HG03280 (cell line): ENCODE results near the gene MYCBP2.
"Not testable (repeated sequence)": the region's sequence is repeated elsewhere in the genome, so short reads cannot be mapped to it uniquely, and the experiment has no call there.

Experiments
- ATAC-seq: cut with Tn5 transposase; IDR thresholded peaks from one replicate; pipeline ENCODE4 v1.9.1; 2021; ENCODE audit warnings: mild to moderate bottlenecking, moderate library complexity; ENCODE audit not compliant: unreplicated experiment

Gene MYCBP2

DNA sequence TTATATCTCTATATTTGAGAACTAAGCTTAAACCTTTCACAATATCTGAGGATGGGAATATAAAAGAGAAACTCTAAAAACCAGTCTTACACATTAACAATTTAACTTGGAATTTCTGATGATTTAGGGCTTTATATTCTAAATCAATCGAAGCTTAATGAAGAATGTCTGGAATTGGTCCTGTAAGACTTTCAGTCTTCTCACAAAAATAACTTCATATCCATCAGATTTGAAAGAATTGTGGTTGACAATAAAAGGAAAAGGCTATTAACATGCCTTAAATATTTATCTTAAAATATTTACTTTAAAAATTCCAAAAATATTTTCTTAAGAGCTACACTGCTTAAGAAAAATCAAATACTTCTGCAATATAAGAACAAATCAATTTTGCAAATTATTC, 27.3 kb downstream of the MYCBP2 start:
- no peak for ATAC-seq

DNA sequence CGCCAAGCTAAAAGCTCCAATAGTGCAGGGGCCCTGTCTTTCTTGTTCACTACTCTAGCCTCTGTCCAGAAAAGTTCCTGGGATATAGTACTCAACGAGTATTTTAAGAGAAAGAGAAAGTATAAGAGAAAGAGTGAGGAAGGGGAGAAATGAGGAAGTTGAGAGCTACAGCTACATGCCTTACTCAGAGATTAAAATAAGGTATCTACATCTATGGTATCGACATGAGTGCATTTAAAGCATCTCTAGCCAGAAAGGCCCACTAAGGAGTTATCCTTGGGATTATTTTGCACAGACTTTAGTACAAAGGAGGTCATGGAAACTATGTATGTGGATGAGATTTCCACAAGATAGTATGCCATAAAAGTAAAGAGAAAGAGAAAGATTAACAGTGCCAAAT, 28.5 kb downstream of the MYCBP2 start:
- ATAC-seq: peak; percentile 66

DNA sequence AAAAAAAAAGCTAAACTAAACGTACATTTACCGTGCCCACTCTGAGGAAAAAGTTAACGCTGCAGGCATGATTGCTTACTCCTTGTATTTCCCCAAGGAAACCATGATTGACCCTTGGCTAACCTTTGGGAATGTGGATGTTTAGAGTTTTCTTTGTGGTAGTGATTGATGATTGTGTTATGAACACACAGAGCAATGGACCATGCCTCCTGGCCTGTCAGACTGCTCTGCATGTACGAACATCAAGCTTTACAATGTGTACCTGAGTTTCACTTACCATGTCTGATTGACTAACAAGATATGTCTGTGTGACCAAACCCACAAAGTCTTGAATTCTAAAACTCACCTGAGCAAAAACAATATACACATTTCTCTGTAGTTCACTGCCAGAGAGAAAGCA, 35.1 kb downstream of the MYCBP2 start:
- ATAC-seq: no peak

DNA sequence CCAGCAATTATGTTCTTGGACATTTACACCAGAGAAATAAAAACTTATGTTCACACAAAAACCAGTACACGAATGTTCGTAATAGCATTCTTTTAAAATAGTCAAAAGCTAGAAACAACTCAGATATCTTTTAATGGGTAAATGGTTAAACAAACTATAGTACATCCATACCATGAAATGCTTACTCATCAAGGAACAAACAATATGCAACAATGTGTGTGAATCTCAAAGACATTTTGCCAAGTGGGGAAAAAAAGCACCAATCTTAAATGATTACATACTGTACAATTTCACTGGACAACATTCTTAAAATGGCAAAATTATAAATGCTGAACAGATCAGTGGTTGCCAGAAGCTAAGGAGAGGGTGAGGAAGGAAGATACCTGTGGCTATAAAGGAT, 36.6 kb downstream of the MYCBP2 start:
- no peak for ATAC-seq

DNA sequence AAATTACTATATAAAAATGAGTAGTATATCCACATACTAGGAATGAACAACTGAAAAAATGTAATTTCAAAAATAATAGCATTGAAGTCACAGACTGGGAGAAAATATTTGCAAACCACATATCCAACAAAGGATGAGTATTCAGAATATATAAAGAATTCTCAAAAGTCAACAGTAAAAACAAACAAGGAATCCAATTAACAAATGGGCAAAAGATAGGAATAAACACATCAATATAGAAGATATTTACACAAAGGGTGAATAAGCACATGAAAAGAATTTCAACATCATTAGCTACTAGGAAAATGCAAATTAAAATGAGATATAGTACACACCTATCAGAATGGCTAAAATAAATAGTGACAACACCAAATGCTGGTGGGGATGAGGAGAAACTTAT, 37.0 kb downstream of the MYCBP2 start:
- no peak for ATAC-seq

DNA sequence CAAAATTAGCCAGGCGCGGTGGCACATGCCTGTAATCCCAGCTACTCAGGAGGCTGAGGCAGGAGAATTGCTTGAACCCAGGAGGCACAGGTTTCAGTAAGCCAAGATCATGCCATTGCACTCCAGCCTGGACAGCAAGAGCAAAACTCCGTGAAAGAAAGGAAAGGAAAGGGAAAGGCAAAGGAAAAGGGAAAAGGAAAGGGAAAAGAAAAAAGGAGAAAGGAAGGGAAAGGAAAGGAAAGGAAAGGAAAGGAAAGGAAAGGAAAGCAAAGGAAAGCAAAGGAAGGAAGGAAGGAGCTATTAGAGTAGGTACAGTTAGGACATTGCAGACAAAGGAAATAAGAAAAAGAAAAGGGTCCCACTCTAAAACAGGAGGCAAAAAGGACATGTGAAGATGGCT, 41.3 kb downstream of the MYCBP2 start:
- ATAC-seq: not testable (repeated sequence)

DNA sequence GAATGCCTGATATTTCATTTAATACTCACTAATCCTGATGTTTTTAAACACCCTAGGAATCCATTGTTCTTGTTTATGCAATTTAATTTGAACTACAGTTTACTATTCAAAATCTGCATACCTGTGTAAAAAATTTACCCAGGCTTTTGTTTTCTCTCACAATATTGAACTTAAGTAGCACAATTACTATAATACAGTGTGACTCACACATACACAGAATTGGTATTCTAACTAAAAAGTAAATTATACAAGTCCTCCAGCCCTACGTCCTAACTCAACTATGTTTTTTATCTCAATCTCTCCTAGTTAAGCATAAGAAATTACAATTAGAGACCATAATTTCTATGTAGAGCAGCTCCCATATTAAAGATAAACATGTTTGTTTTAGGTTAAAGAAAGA, 41.8 kb downstream of the MYCBP2 start:
- ATAC-seq: no peak

DNA sequence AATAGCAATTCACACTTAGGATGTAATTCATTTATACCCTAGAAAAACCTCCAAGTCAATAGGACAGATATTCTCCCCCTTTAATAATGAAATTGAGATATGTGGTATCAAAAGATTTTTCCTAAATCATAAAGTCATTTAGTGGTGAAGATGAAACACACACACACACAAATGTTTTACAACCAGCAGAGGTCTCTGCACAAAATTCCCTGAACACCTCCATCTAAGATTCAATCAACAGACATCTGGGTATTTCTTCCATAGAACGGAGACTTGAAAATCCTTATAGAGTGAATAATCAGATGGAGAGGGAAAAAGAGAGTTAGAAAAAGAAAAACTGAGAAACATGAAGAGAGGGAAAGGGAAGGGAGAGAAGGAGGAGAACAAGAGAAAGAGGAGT, 52.8 kb downstream of the MYCBP2 start:
- no peak for ATAC-seq

DNA sequence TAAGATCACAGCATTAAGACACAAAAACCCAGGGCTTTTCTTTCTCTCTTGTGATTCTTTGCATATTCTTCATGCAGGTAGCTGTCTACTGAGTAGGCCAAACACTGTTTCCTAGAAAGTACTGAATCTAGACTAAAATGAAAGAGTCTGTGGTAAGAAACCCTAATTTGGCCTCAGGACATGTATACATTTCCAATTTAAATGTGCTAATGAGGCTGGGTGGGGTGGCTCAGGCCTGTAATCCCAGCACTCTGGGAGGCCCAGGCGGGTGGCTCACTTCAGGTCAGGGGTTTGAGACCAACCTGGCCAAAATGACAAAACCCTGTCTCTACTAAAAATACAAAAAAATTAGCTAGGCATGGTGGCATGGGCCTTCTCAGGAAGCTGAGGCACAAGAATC, 57.8 kb downstream of the MYCBP2 start:
- no peak for ATAC-seq

DNA sequence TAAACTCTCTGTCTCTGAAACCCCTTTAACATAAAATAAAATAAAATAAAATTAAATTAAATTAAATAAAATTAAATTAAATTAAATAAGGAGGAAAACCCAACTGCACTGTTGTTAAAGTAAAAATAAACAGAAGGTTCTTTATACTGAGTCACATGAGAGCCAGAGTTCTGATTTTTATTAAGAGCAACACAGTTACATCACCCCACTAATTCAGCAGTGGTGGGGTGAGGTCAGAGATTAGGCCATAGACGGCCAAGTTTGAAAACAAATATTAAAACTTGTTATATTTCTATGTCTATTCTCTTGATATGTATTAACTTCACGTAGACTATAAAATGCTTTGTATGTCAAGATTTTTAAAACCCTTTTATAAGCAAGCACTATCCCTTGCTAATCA, 59.5 kb downstream of the MYCBP2 start:
- no peak for ATAC-seq

DNA sequence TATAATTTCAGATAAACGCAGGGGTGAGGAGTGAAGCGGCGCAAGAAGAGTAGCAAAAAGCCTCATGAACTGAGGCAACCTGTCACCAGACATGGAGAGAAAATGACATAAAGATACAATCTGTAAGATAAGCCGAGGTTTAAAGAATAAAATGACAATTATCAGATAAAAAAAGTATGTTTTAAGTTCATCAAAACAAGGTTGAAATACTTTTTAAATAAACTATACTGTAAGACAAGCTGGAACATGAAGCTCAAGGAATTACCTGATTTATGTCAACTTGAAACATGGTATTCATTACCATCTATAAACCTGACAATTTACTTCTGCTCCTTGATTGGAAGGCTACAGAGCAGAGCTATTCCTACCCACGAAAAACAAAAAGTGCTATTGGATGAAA, 61.6 kb downstream of the MYCBP2 start:
- ATAC-seq: no peak

DNA sequence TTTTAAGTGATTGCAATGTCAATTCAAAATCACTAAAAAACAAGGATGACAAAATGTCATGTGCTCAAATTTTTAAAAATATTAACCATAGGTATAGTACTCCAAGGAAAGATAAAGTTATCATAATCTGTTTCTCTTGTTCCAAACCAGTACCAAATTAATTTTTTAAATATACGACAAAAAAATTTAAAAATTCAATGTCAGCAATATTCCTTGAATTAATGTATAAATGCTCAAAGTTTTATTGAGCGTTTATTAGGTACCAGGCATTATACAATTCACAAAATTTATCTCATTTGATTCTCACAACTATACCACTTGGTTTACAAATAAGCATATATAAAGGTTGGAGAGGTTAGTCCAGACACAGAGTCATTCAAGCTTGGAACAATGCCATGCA, 64.7 kb downstream of the MYCBP2 start:
- ATAC-seq: no peak

DNA sequence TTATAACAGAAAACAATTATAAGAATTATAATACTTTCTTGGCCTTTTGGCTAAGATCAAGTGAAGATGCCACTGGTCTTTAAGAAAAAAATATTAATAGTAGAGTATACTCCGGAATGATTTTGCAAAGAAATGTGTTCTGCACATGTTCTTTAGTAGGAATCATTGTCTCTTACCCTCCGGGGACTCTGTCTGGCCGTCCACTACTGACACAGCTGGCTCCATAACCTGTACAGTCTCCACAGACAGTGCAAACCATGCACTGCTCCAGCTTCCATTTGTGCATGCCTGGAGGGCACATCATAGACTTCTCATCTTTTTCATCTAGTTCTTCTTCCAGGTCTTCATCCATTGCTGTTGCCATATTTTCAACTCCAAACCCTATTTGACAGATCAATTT, 75.9 kb downstream of the MYCBP2 start:
- no peak for ATAC-seq

DNA sequence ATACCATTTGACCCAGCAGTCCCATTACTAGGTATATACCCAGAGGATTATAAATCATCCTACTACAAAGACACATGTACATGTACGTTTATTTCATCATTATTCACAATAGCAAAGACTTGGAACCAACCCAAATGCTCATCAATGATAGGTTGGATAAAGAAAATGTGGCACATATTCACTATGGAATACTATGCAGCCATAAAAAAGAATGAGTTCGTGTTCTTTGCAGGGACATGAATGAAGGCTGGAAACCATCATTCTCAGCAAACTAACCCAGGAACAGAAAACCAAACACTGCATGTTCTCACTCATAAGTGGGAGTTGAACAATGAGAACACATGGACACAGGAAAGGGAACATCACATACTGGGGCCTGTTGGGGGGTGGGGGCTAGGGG, 81.7 kb downstream of the MYCBP2 start:
- not testable (repeated sequence) for ATAC-seq

DNA sequence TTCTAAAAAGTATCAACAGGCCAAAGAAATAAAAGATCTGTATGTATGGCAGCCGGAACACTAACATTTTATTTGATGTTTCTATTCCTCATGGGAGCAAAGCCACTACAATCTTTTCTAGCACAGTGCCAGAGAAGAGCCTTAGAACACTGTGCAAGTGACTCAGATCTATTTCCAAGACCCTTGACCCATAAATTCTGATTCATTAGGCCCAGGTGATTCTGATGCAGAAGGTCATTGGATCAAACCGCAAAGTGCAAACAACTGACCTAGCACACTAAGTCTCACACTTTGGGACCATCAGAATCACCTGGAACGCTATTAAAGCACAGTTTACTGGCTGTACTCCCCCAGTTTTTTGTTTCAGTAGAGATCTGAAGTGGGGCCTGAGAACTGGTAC, 87.6 kb downstream of the MYCBP2 start:
- no peak for ATAC-seq

DNA sequence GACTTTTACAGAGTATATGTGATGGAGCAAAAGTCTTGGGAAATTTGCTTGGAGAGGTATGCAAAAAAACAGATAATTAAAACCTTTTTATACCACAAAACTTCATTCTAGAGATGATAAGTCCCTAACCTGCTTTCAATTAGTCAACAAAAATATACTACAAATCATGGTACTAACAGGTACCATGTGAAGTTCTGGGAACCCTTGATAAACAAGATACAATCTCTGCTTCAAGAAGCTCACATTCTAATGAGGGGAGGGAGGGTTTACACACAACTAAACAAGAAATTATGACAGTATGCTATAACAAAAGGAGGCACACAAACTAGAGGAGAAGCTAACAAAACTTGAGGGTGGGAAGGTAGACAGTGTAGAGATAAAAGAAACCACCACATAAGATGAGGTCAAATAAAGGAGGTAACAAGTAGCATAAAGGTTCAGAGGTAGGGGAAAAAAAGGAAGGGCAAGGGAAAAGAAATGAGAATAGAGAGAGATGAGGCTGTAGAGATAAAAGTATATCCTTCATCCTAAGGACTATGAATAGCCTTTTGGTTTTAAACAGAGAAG, 91.4 kb downstream of the MYCBP2 start:
- no peak for ATAC-seq

DNA sequence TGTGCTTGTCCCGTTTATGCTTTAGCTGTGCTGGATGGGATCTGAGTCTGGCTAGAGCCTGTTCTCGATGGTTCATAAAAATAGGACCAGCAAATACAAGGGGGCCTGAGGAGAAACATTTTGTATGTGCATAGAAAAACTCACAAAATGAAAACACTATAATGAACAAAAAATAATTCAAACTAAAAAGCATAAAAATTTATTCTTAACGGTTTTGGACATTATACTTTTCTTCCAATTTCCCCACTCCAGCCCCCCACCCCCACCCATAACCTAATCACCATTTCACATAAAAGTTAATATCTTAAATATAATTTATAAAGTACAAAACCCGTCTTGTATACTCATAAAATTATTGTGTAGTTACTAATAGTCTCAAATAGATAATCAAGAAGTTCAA, 93.7 kb downstream of the MYCBP2 start:
- no peak for ATAC-seq

DNA sequence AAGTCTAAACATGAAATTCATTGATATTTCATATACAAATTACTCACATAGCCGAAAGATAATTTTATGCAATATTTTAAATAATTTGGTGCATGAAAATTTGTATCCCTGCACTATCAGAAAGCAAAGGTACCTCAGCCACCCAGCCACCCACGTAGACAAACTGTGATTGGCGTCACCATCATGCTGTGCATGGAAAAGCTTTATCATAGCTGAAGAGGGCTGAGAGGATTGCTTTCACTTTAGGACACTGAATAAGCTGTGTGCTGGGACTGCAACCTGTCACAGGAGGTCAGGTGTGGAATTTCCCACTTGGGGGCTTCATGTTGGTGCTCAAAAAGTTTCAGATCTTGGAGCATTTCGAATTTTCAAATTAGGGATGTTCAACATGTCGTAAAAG, 96.3 kb downstream of the MYCBP2 start:
- no peak for ATAC-seq

DNA sequence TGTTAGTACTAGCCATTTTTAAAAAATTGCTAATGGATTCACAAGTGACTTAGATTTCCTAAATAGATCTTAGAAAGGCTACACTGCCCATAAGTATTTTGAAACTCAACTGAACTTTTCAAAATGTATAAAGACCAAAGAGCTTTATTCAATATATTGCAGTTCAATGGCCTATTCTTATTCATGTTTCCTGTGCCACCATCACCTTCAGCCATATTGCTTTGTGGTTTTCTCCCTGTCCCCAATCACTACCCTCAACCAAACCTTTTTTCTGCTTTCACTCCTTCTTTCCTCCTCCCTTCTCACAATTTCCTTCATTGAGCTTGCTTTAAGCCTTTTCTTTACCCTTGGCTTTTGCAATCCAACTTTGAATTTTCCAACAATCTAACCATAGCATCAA, 100.9 kb downstream of the MYCBP2 start:
- ATAC-seq: no peak

DNA sequence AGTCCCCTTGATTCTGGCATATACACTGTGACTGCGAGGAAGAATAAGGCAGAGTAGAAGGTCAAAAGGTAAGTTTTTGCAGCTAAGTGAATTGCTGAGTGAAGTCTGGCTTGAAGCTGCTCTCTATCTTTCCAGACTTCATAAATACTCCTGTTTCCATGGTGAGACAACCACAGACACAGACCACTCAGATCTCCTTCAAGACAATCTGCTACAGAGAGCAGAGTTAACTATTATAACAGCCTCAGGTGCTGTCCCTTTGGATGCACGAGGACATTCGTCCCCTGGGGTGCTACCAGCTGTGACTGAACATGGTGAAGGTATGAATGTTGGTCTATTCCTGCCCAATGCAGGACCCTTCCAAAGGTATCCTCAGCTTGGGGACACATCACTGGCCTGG, 104.0 kb downstream of the MYCBP2 start:
- ATAC-seq: no peak

DNA sequence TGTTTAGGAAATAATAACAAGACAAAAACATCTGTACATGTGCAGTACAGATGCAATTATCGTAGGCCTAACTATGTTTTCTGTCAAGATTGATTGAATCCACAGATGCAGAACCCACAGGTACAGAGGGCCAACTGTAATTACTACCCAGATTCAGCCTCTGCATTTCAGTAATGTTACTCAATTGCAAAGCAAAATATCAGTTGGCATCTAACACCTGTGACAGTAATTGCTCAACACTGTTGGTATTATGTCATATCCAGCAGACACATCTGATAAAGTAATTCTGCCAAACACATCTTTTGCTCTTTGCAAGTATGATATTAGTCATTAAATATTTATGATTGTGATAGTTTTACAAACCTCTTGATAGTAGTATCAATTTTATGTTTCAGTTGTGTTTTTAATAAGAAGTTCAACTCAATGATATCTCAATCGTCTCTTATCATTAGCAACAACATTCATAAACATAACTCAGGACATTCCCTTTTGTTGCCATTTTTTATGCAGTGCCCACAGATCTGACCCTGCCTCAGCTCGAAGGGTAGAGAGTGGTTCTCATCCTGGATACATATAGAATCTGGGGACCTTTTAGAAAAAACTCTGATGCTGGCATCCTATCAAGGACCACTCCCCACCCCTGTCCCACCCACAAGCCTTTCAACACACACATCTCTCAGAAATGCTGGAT, 104.7 kb downstream of the MYCBP2 start:
- no peak for ATAC-seq

DNA sequence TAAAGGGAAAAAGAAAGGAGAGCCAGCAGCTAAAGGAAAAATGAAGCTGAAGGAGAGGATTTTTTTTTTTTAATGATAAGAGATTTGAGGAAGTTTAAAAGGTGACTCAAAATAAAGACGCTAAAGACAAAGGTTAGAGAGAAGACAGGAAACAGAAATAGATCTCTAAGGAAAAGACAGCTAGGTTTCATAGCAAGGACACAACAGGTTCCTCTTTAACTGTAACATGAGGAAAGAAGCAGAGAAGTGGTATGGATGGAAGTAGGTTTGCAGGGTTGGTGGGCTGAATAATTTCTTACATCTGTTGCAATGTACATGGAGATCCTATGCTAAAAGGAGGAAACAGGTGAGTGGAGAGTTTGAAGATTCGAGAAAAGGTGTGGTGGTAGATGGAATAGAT, 107.5 kb downstream of the MYCBP2 start:
- no peak for ATAC-seq

DNA sequence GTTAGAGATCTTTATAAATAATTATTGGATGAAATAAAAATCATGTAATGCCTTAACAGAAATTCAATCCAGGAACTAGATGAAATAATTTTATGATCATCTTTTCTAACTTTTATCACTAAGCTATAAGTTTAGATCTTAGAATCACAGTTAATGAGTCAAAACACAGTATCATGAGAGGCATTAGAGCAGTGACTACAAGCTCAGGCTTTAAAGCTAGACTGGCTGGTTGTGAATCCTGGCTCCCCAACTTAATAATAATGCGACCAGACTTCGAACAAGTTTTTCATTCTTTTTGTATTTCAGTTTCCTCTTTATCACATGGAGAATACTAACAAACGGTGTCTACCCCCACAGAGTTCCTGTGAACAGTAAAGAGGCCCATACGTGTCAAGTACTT, 108.6 kb downstream of the MYCBP2 start:
- ATAC-seq: no peak
